Trophoblast cell (in vitro differentiated cells and primary cell): Measurements from ENCODE around the gene GLS2.

Experiments
- DNase-seq, 2 donors: peaks; one replicate each; pipeline ENCODE4 v3.0.0-alpha.2; 2016
- H2AFZ ChIP-seq: 2 replicates; pipeline ENCODE4 v1.6.1; 2013; ENCODE audit warnings: low read length, moderate library complexity, mild to moderate bottlenecking; ENCODE audit not compliant: insufficient read depth, poor library complexity
- H2AK5ac ChIP-seq: 2 replicates; pipeline ENCODE4 v1.6.1; 2013; ENCODE audit warnings: mild to moderate bottlenecking, low read length
- H2BK120ac ChIP-seq: 2 replicates; pipeline ENCODE4 v1.6.1; 2013; ENCODE audit warnings: low read length, mild to moderate bottlenecking, moderate library complexity; ENCODE audit not compliant: insufficient read depth, poor library complexity
- H2BK12ac ChIP-seq: 2 replicates; pipeline ENCODE4 v1.6.1; 2013; ENCODE audit warnings: mild to moderate bottlenecking, low read length, moderate library complexity
- H2BK5ac ChIP-seq: 2 replicates; pipeline ENCODE4 v1.6.1; 2013; ENCODE audit warnings: low read length, low read depth, moderate library complexity, mild to moderate bottlenecking; ENCODE audit not compliant: poor library complexity
- H3K14ac ChIP-seq: 2 replicates; pipeline ENCODE4 v1.6.1; 2013; ENCODE audit warnings: mild to moderate bottlenecking, low read length
- H3K18ac ChIP-seq: 2 replicates; pipeline ENCODE4 v1.6.1; 2013; ENCODE audit warnings: mild to moderate bottlenecking, low read length
- H3K23ac ChIP-seq: 2 replicates; pipeline ENCODE4 v1.6.1; 2013; ENCODE audit warnings: low read length
- H3K27ac ChIP-seq: 2 replicates; pipeline ENCODE4 v1.5.1; 2013; ENCODE audit warnings: low read depth, mild to moderate bottlenecking, inconsistent platforms, low read length, moderate library complexity
- H3K27me3 ChIP-seq: 2 replicates; pipeline ENCODE4 v1.6.1; 2013; ENCODE audit warnings: inconsistent platforms, mild to moderate bottlenecking, low read length, moderate library complexity; ENCODE audit not compliant: insufficient read depth
- H3K36me3 ChIP-seq, 2 experiments: 1 replicate in 1 of 2; 2 replicates in 1 of 2; pipeline ENCODE4 v1.6.1; 2013; ENCODE audit warnings: low read length in 2 of 2, mild to moderate bottlenecking in 2 of 2, moderate library complexity in 1 of 2; ENCODE audit not compliant: insufficient read depth in 2 of 2, control insufficient read depth in 1 of 2
- H3K4ac ChIP-seq: 2 replicates; pipeline ENCODE4 v1.6.1; 2013; ENCODE audit warnings: low read depth, mild to moderate bottlenecking, low read length, moderate library complexity
- H3K4me1 ChIP-seq, 2 experiments: 1 replicate in 1 of 2; 2 replicates in 1 of 2; pipeline ENCODE4 v1.6.1; 2013; ENCODE audit warnings: low read length in 2 of 2, mild to moderate bottlenecking in 2 of 2, moderate library complexity in 1 of 2; ENCODE audit not compliant: insufficient read depth in 2 of 2, control insufficient read depth in 1 of 2
- H3K4me2 ChIP-seq: 2 replicates; pipeline ENCODE4 v1.6.1; 2013; ENCODE audit warnings: inconsistent platforms, mild to moderate bottlenecking, low read length, moderate library complexity
- H3K4me3 ChIP-seq: 2 replicates; pipeline ENCODE4 v1.5.1; 2013; ENCODE audit warnings: mild to moderate bottlenecking, low read depth, low read length, inconsistent platforms
- H3K79me1 ChIP-seq: one replicate; pipeline ENCODE4 v1.6.1; 2013; ENCODE audit warnings: low read length
- H3K79me2 ChIP-seq: 2 replicates; pipeline ENCODE4 v1.6.1; 2013; ENCODE audit warnings: low read length, mild to moderate bottlenecking; ENCODE audit not compliant: control insufficient read depth, insufficient read depth, poor library complexity
- H3K9ac ChIP-seq: 2 replicates; pipeline ENCODE4 v1.6.1; 2013; ENCODE audit warnings: mild to moderate bottlenecking, low read length
- H3K9me3 ChIP-seq: 2 replicates; pipeline ENCODE4 v1.6.1; 2013; ENCODE audit warnings: low read depth, mild to moderate bottlenecking, control low read depth, inconsistent platforms, low read length; ENCODE audit not compliant: insufficient read depth
- H4K12ac ChIP-seq: 2 replicates; pipeline ENCODE4 v1.6.1; 2013; ENCODE audit warnings: low read depth, mild to moderate bottlenecking, low read length, moderate library complexity
- H4K8ac ChIP-seq: 2 replicates; pipeline ENCODE4 v1.6.1; 2013; ENCODE audit warnings: low read depth, mild to moderate bottlenecking, low read length, moderate library complexity
- H4K91ac ChIP-seq: one replicate; pipeline ENCODE4 v1.6.1; 2013; ENCODE audit warnings: low read depth, mild to moderate bottlenecking, low read length, moderate library complexity
- WGBS: extraction: QIAGEN DNeasy Blood & Tissue Kit; methylation state at CpG from one replicate; pipeline ENCODE4 v1.1.7; 2013; ENCODE audit warnings: missing lambda C conversion rate; ENCODE audit not compliant: insufficient read length, insufficient coverage; ENCODE audit errors: extremely low coverage; 5-methylcytosine and 5-hydroxymethylcytosine counted together

GLS2 gene

DNA sequence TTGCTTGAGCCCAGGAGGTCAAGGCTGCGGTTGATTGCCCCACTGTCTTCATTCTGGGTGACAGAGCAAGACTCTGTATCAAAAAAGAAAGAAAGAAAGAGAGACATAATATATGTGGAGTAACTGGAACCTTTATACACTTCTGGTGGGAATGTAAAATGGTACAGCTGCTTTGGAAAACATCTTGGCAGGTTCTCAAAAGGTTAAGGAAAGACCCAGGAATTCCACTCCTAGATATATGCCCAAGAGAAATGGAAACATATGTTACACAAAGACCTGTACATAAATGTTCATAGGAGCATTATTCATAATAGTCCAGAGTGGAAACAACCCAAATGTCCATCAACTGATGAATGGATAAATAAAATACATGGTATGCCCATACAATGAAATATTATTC is 40.9 kb upstream of the GLS2 start:
- no peak overlapping the region for H2AFZ ChIP-seq
- H3K4me2 ChIP-seq = no peak overlapping the region
- H3K9me3 ChIP-seq = no peaks in the 10 kb centered on the region
- no peak overlapping the region for H3K27ac ChIP-seq
- H4K91ac ChIP-seq = peak overlapping the region; percentile 57
- no peaks in the 10 kb centered on the region for H3K27me3 ChIP-seq
- H3K23ac ChIP-seq = no peak overlapping the region
- H4K12ac ChIP-seq = no peak overlapping the region
- no peak overlapping the region for H2AK5ac ChIP-seq
- no peak overlapping the region for H3K14ac ChIP-seq
- H3K18ac ChIP-seq = no peak overlapping the region
- H3K79me2 ChIP-seq = peaks cover 11% of the 10 kb centered on the region
- H3K4me1 ChIP-seq = peaks cover 7 to 11% of the 10 kb centered on the region in 2 experiments
- no CpG with 5 or more reads among the region's 1 CpG for WGBS
- peak overlapping the region; percentile 62 for H3K4ac ChIP-seq
- H3K9ac ChIP-seq = no peak overlapping the region
- H3K36me3 ChIP-seq = peaks cover 2 to 6% of the 10 kb centered on the region in 2 experiments
- H2BK5ac ChIP-seq = peak overlapping the region; percentile 31
- H4K8ac ChIP-seq = no peak overlapping the region
- H3K79me1 ChIP-seq = peaks cover 10% of the 10 kb centered on the region
- DNase-seq = no peak
- no peak overlapping the region for H3K4me3 ChIP-seq
- no peak overlapping the region for H2BK120ac ChIP-seq
- H2BK12ac ChIP-seq = no peak overlapping the region

- Histone ChIP-seq H3K9ac (peak overlapping the region; percentile 70), H3K14ac (peak overlapping the region; percentile 63), H2BK5ac (peak overlapping the region; percentile 36), H3K9me3 (no peaks in the 10 kb centered on the region), H3K4me2 (peak overlapping the region; percentile 90), H2BK12ac (peak overlapping the region; percentile 6), H2AFZ (no peak overlapping the region), H3K4me1 (peaks cover 3 to 9% of the 10 kb centered on the region in 2 experiments), H2AK5ac (peak overlapping the region; percentile 71), H2BK120ac (peak overlapping the region; percentile 68), H4K91ac (peak overlapping the region; percentile 74), H3K4me3 (peak overlapping the region; percentile 43), H3K36me3 (peaks cover 0 to 2% of the 10 kb centered on the region in 2 experiments), H4K8ac (no peak overlapping the region), H3K79me2 (peaks cover 13% of the 10 kb centered on the region), H3K27ac (peak overlapping the region; percentile 73), H3K23ac (no peak overlapping the region), H4K12ac (no peak overlapping the region), H3K27me3 (no peaks in the 10 kb centered on the region), H3K79me1 (peaks cover 22% of the 10 kb centered on the region), H3K18ac (peak overlapping the region; percentile 62), H3K4ac (peak overlapping the region; percentile 49)
- no CpG with 5 or more reads among the region's 4 CpGs for WGBS
- DNase-seq = peak; percentile 18 to 68
These were observed 34.6 kb upstream of the GLS2 start for GRCh38 chr12:56522411-56523193.

DNA sequence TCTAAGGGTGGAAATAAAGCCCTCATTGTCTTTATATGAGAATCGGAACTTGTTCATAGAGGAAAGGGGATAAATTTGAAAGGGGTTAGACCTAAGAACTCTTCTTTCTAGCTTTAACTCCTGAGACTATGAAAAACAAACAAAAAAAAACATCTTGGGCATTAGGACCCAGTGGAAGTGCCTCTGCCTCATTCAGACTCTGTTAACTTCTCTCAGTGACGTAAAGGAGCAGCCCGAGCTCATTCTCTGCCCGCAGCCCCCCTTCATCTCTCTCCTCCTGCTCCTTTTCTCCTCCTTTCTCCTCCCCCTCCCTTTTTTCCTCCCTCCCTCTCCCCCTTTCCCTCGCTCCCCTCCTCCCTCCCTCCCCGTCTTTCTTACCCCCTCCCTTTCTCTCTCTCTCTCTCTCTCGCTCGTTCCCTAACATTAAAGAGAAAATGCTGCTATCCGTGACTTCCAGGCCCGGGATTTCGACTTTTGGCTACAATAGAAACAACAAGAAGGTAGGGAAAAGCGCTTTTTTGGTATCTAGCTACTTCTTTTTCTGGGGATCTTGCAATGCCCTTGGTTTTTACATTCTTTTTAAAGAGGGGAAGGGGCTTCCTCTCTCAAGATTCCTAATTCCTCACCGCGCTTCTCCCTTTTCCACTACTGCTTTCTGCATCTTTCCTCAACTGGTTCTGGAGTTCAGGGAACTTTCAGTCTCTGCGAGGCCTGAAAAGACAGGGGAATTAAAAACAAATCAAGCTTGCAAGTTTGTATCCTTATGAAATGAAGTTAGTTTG is 33.8 kb upstream of the GLS2 start, which contains the start of gene RBMS2:
RBMS2 (plus strand) TSS at position 231 of the 782 bp plus-strand sequence; CDS start at position 435, 204 bp downstream.
- Histone ChIP-seq H3K79me1 (peaks cover 15% of the 10 kb centered on the region), H3K4me2 (peak within 1 kb of the TSS; percentile 90), H2AK5ac (peak within 1 kb of the TSS; percentile 79), H3K27ac (peak within 1 kb of the TSS; percentile 73), H3K9ac (peak within 1 kb of the TSS; percentile 70), H3K18ac (peak within 1 kb of the TSS; percentile 62), H4K91ac (peak within 1 kb of the TSS; percentile 74), H3K4me3 (peak within 1 kb of the TSS; percentile 43), H4K8ac (no peak within 1 kb of the TSS), H2BK12ac (peak within 1 kb of the TSS; percentile 8), H3K9me3 (no peaks in the 10 kb centered on the region), H2BK120ac (peak within 1 kb of the TSS; percentile 68), H3K4me1 (peaks cover 0 to 5% of the 10 kb centered on the region in 2 experiments), H3K4ac (peak within 1 kb of the TSS; percentile 49), H3K14ac (peak within 1 kb of the TSS; percentile 73), H2AFZ (no peak within 1 kb of the TSS), H3K27me3 (no peaks in the 10 kb centered on the region), H3K79me2 (peaks cover 11% of the 10 kb centered on the region), H3K23ac (no peak within 1 kb of the TSS), H4K12ac (peak within 1 kb of the TSS; percentile 2), H3K36me3 (peaks cover 0 to 2% of the 10 kb centered on the region in 2 experiments), H2BK5ac (peak within 1 kb of the TSS; percentile 54)
- peak; percentile 65 to 81 for DNase-seq
- no CpG with 5 or more reads among the region's 15 CpGs for WGBS

- H2BK120ac ChIP-seq = peak overlapping the region; percentile 20
These were observed 33.2 kb upstream of the GLS2 start for GRCh38 chr12:56521209-56521589.

More at GRCh38 chr12:56521209-56521589, 33.2 kb upstream of the GLS2 start:
- H3K4me2 ChIP-seq = no peak overlapping the region
- peaks cover 0 to 5% of the 10 kb centered on the region in 2 experiments for H3K4me1 ChIP-seq
- peak overlapping the region; percentile 8 for H2BK12ac ChIP-seq
- H3K23ac ChIP-seq = no peak overlapping the region
- H3K4ac ChIP-seq = no peak overlapping the region
- DNase-seq = peak; percentile 27 to 55
- H2AFZ ChIP-seq = no peak overlapping the region
- no peak overlapping the region for H2BK5ac ChIP-seq
- no peaks in the 10 kb centered on the region for H3K27me3 ChIP-seq
- H3K14ac ChIP-seq = peak overlapping the region; percentile 14
- WGBS = no CpG with 5 or more reads among the region's 8 CpGs
- no peak overlapping the region for H3K18ac ChIP-seq
- peaks cover 0 to 2% of the 10 kb centered on the region in 2 experiments for H3K36me3 ChIP-seq
- peaks cover 11% of the 10 kb centered on the region for H3K79me2 ChIP-seq
- H3K9me3 ChIP-seq = no peaks in the 10 kb centered on the region
- H3K79me1 ChIP-seq = peaks cover 15% of the 10 kb centered on the region
- H2AK5ac ChIP-seq = peak overlapping the region; percentile 79
- H4K12ac ChIP-seq = peak overlapping the region; percentile 2
- no peak overlapping the region for H3K27ac ChIP-seq
- no peak overlapping the region for H3K4me3 ChIP-seq
- no peak overlapping the region for H4K8ac ChIP-seq
- peak overlapping the region; percentile 62 for H4K91ac ChIP-seq
- no peak overlapping the region for H3K9ac ChIP-seq
